ENCODE data around the gene OR2H2. TPM values are rescaled to one million over a fixed set of nuclear protein-coding genes. Genes with fewer than 3 reads are reported as not detected.
A peak's percentile ranks its signal among the peaks of the same experiment; 100 is the strongest.

OR2H2 gene
- total RNA-seq, 2 donors from 2014 or later = not detected

GRCh38 chr6:29626948-29627754, 42.2 kb downstream of the OR2H2 start:
- Histone ChIP-seq H3K4me1 (ENCODE audit: control insufficient read depth, insufficient read depth, low read length) (peaks cover 15% of the 10 kb centered on the region), H3K4me3 (ENCODE audit: low read length) (peak overlapping the region; percentile 71), H3K27me3 (ENCODE audit: control insufficient read depth, insufficient read depth, low read length, poor library complexity, severe bottlenecking) (peaks cover 9% of the 10 kb centered on the region), H3K36me3 (ENCODE audit: control insufficient read depth, insufficient read depth, low read length) (no peaks in the 10 kb centered on the region), H3K27ac (ENCODE audit: low read depth, low read length) (no peak overlapping the region), H3K9me3 (ENCODE audit: control insufficient read depth, low read length) (no peaks in the 10 kb centered on the region), H3K9ac (ENCODE audit: extremely low read depth, low read length, poor library complexity, severe bottlenecking) (no peak overlapping the region)
- DNase-seq = peak; percentile 70
- Mint-ChIP-seq H3K4me1 (peaks cover 73% of the 10 kb centered on the region), H3K9me3 (no peaks in the 10 kb centered on the region), H3K4me3 (peak overlapping the region; percentile 69), H3K27me3 (ENCODE audit: insufficient read depth) (peaks cover 17% of the 10 kb centered on the region), H3K27ac (peak overlapping the region; percentile 5), H3K36me3 (ENCODE audit: low read depth) (peaks cover 18% of the 10 kb centered on the region)
- WGBS, 2 experiments (ENCODE audit: insufficient coverage in 1 of 2, insufficient read length in 1 of 2) = 4 to 7% methylated on average over 8 to 31 of the region's 31 CpGs
- TF ChIP-seq, protein P1, sequence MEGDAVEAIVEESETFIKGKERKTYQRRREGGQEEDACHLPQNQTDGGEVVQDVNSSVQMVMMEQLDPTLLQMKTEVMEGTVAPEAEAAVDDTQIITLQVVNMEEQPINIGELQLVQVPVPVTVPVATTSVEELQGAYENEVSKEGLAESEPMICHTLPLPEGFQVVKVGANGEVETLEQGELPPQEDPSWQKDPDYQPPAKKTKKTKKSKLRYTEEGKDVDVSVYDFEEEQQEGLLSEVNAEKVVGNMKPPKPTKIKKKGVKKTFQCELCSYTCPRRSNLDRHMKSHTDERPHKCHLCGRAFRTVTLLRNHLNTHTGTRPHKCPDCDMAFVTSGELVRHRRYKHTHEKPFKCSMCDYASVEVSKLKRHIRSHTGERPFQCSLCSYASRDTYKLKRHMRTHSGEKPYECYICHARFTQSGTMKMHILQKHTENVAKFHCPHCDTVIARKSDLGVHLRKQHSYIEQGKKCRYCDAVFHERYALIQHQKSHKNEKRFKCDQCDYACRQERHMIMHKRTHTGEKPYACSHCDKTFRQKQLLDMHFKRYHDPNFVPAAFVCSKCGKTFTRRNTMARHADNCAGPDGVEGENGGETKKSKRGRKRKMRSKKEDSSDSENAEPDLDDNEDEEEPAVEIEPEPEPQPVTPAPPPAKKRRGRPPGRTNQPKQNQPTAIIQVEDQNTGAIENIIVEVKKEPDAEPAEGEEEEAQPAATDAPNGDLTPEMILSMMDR (conservative IDR thresholded peaks at IDR 0.05) = no peak

DNA sequence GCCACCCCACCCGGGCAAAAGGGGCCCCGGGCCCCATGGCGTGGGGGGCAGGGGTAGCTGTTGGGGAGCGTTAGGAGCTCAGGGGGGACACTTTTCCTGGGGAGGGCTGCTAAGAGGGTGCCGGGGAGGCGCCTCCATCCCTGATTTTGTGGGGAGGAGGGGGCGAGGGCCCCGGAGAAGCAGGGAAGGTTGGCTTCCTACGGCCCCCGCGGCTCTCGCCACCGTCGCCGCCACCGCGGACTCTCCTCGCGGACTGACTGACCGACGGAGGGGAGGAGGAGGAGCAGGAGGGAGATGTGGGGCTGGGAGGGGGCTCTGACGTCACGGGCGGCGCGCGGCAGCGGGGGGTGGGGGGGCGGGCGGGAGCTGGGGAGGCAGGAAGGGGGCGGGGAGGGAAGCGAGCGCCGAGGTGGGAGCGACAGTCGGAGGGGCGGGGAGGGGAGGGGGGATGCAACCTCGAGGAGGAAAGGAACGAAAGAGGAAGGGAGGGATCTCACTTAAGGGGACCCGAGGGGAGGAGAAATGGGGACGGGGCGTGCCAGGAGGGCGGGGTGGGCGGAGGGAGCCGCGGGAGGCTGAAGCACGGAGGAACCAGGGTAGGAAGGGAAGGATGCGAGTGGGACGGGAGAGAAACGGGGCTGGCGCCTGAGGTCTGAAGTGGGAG, 43.0 kb downstream of the OR2H2 start:
- Histone ChIP-seq H3K27me3 (ENCODE audit: control insufficient read depth, insufficient read depth, low read length, poor library complexity, severe bottlenecking) (peaks cover 10% of the 10 kb centered on the region), H3K27ac (ENCODE audit: low read depth, low read length) (no peak overlapping the region), H3K9me3 (ENCODE audit: control insufficient read depth, low read length) (no peaks in the 10 kb centered on the region), H3K4me3 (ENCODE audit: low read length) (peak overlapping the region; percentile 88), H3K36me3 (ENCODE audit: control insufficient read depth, insufficient read depth, low read length) (no peaks in the 10 kb centered on the region), H3K9ac (ENCODE audit: extremely low read depth, low read length, poor library complexity, severe bottlenecking) (peak overlapping the region; percentile 39), H3K4me1 (ENCODE audit: control insufficient read depth, insufficient read depth, low read length) (peaks cover 15% of the 10 kb centered on the region)
- H3K27me3 Mint-ChIP-seq (ENCODE audit: insufficient read depth) = peaks cover 18% of the 10 kb centered on the region
- peak overlapping the region; percentile 83 for H3K27ac Mint-ChIP-seq
- H3K4me3 Mint-ChIP-seq = peak overlapping the region; percentile 69
- no peaks in the 10 kb centered on the region for H3K9me3 Mint-ChIP-seq
- H3K36me3 Mint-ChIP-seq (ENCODE audit: low read depth) = peaks cover 10% of the 10 kb centered on the region
- TF ChIP-seq, protein P1 (conservative IDR thresholded peaks at IDR 0.05) = no peak
- DNase-seq = peak; percentile 93
- peaks cover 66% of the 10 kb centered on the region for H3K4me1 Mint-ChIP-seq
- 0% methylated on average over 13 to 42 of the region's 51 CpGs for WGBS, 2 experiments (ENCODE audit: insufficient coverage in 1 of 2, insufficient read length in 1 of 2)

DNA sequence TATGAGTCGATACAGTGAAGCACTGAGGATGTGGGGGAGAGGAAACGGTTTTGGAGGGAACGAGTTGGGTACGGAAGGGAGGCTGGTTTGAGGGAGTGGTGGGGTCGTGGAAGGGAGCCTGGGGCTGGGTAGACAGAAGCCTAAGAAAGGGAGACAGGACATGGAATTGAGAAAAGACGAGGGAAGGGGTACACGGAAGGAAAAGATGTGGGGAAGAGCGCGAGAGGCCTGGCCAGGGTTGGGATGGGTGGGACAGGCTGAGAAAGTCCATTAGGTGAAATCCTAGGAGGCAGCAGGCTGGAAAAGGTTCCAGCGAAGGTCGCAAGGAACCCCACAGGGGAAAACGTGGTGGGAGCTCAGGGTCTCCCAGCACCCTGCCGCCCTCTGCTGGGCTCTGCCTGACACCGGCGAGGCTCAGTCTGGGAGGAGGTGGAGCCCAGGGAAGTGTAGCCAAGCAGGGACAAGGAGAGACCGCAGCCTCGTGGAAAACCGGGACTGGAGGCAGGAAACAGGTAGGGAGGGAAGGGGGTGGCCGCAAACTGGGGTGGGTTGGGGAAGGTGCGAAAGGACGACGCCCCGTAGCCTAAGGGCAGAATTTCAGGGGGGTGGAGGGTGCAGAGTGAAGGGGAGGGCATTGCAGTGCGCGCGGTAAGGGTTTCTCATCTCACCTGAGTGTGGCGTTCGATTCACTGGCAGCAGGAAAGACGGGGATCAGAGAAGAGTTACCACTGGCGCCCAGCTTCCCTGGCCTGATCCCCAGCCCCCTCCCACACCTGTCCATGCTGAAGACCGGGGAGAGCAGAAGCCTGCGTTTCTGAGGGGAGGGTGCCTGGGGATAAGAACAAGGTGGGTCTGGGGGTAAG, 43.7 kb downstream of the OR2H2 start:
- Mint-ChIP-seq H3K36me3 (ENCODE audit: low read depth) (peaks cover 3% of the 10 kb centered on the region), H3K9me3 (no peaks in the 10 kb centered on the region), H3K4me1 (peaks cover 62% of the 10 kb centered on the region), H3K27me3 (ENCODE audit: insufficient read depth) (peaks cover 18% of the 10 kb centered on the region), H3K4me3 (peak overlapping the region; percentile 69), H3K27ac (peak overlapping the region; percentile 83)
- Histone ChIP-seq H3K27me3 (ENCODE audit: control insufficient read depth, insufficient read depth, low read length, poor library complexity, severe bottlenecking) (peaks cover 10% of the 10 kb centered on the region), H3K9ac (ENCODE audit: extremely low read depth, low read length, poor library complexity, severe bottlenecking) (peak overlapping the region; percentile 39), H3K4me3 (ENCODE audit: low read length) (peak overlapping the region; percentile 88), H3K27ac (ENCODE audit: low read depth, low read length) (no peak overlapping the region), H3K36me3 (ENCODE audit: control insufficient read depth, insufficient read depth, low read length) (no peaks in the 10 kb centered on the region), H3K4me1 (ENCODE audit: control insufficient read depth, insufficient read depth, low read length) (peaks cover 8% of the 10 kb centered on the region), H3K9me3 (ENCODE audit: control insufficient read depth, low read length) (no peaks in the 10 kb centered on the region)
- whole genome bisulfite sequencing, 2 experiments (ENCODE audit: insufficient coverage in 1 of 2, insufficient read length in 1 of 2) = 3 to 5% methylated on average over 24 to 32 of the region's 32 CpGs
- peak; percentile 98 for DNase-seq
- TF ChIP-seq, protein P1 (conservative IDR thresholded peaks at IDR 0.05) = peak; percentile 85
